Measurements from ENCODE around the gene RNF217.
"Not testable (repeated sequence)": the region's sequence is repeated elsewhere in the genome, so short reads cannot be mapped to it uniquely, and the experiment has no call there.

RNF217 gene

GRCh38 chr6:125066964-125067363 lies 104.7 kb downstream of the RNF217 start:
- no peak for DNase-seq

- DNase-seq = no peak
Observed at GRCh38 chr6:125067552-125067951, 105.3 kb downstream of the RNF217 start.

GRCh38 chr6:125073071-125073470 lies 110.8 kb downstream of the RNF217 start:
- no peak for DNase-seq

- DNase-seq = no peak
Observed at GRCh38 chr6:125074120-125074519, 111.9 kb downstream of the RNF217 start.

- DNase-seq = not testable (repeated sequence)
Observed at GRCh38 chr6:125075073-125075472, 112.8 kb downstream of the RNF217 start.

- DNase-seq = no peak
Observed at GRCh38 chr6:125075741-125076481, 113.7 kb downstream of the RNF217 start.

- no peak for DNase-seq
Observed at GRCh38 chr6:125076482-125076742, 114.2 kb downstream of the RNF217 start.

GRCh38 chr6:125077453-125077852 lies 115.2 kb downstream of the RNF217 start:
- DNase-seq = no peak

- no peak for DNase-seq
Observed at GRCh38 chr6:125078602-125079321, 116.5 kb downstream of the RNF217 start.

GRCh38 chr6:125082908-125083683 lies 120.9 kb downstream of the RNF217 start:
- DNase-seq = no peak

GRCh38 chr6:125083684-125083990 lies 121.4 kb downstream of the RNF217 start:
- no peak for DNase-seq

GRCh38 chr6:125086716-125087115 lies 124.5 kb downstream of the RNF217 start:
- no peak for DNase-seq

GRCh38 chr6:125088963-125089362 lies 126.7 kb downstream of the RNF217 start:
- DNase-seq = no peak

GRCh38 chr6:125094563-125094962 lies 132.3 kb downstream of the RNF217 start:
- no peak for DNase-seq

- no peak for DNase-seq
Observed at GRCh38 chr6:125095580-125096301, 133.5 kb downstream of the RNF217 start.

- no peak for DNase-seq
Observed at GRCh38 chr6:125097186-125097585, 134.9 kb downstream of the RNF217 start.

GRCh38 chr6:125098253-125098652 lies 136.0 kb downstream of the RNF217 start:
- no peak for DNase-seq

GRCh38 chr6:125099211-125100073 lies 137.2 kb downstream of the RNF217 start:
- DNase-seq = no peak

- DNase-seq = no peak
Observed at GRCh38 chr6:125100074-125100652, 137.9 kb downstream of the RNF217 start.

GRCh38 chr6:125101128-125101527 lies 138.9 kb downstream of the RNF217 start:
- DNase-seq = no peak

- DNase-seq = no peak
Observed at GRCh38 chr6:125101631-125102030, 139.4 kb downstream of the RNF217 start.

- DNase-seq = no peak
Observed at GRCh38 chr6:125102411-125102810, 140.2 kb downstream of the RNF217 start.

Measured in activated CD4-positive, alpha-beta T cell treated with anti-CD3 and anti-CD28 coated beads for 1 hour (primary cell).